ENCODE data around the gene GABBR2. TPM values are rescaled to one million over a fixed set of nuclear protein-coding genes. Genes with fewer than 3 reads are reported as not detected.

GABBR2 gene
- total and polyA plus RNA-seq, 2 experiments from 2014 or later = 0.89 to 1.3 TPM

DNA sequence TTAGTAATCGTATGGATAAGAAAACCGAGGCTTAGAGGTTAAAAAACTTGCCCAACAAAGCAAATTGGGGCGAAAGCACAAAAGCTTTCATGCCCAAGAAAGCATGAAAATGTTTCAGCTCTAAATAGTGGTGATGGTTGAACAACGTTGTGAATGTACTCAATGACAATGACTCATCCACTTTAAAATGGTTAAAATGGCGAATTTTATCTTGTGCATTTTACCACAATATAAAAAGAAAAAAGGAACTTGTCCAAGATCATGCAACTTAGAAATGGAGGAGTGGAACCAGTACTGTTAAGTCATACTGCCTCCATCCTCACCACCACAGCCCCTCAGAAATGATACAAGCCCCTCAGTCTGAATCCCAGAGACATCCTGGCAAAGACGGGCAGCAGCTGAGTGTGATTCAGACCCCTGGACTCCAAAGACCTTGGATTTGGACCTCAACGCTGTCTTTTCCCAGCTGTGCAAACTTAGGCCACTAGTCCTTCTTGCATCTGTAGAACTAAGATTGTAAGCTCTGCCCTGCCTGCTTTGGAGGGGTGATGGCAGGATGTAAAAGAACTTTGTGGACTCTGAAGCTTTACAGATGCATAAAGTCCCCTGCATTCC, 158.4 kb downstream of the GABBR2 start:
- H3K27ac Mint-ChIP-seq = no peak overlapping the region
- DNase-seq (ENCODE audit: low spot score) = no peak
- peaks cover 4% of the 10 kb centered on the region; the same call in 1 of the 3 replicates for H3K4me1 Mint-ChIP-seq
- no peaks in the 10 kb centered on the region for H3K27me3 ChIP-seq (ENCODE audit: insufficient read depth)
- no peaks in the 10 kb centered on the region for H3K36me3 Mint-ChIP-seq (ENCODE audit: low read depth)
- no peak overlapping the region for H2AFZ ChIP-seq
- no peak overlapping the region for H3K27ac ChIP-seq (ENCODE audit: low read depth)
- H3K79me2 ChIP-seq (replicated peaks; ENCODE audit: insufficient read depth) = no peaks in the 10 kb centered on the region
- H3K4me2 ChIP-seq = no peak overlapping the region
- H3K4me3 Mint-ChIP-seq = no peak overlapping the region
- no peak overlapping the region for H3K4me3 ChIP-seq
- H3K9me3 Mint-ChIP-seq = no peaks in the 10 kb centered on the region
- TF ChIP-seq STAT1 (IDR thresholded peaks at IDR 0.05; ENCODE audit: unreplicated experiment) (no peak), JUNB (IDR thresholded peaks at IDR 0.05; ENCODE audit: unreplicated experiment) (no peak), ZNF331 (CRISPR knock-in tag; IDR thresholded peaks at IDR 0.05; ENCODE audit: low read depth) (no peak)
- H3K27me3 Mint-ChIP-seq (ENCODE audit: insufficient read depth, low read depth, poor library complexity) = peaks cover 6% of the 10 kb centered on the region
- H4K20me1 ChIP-seq (replicated peaks; ENCODE audit: insufficient read depth) = no peaks in the 10 kb centered on the region
- no peak for ATAC-seq
- H3F3A ChIP-seq (replicated peaks; ENCODE audit: low read depth) = no peaks in the 10 kb centered on the region
- no peaks in the 10 kb centered on the region for H3K36me3 ChIP-seq (ENCODE audit: insufficient read depth)
- no peaks in the 10 kb centered on the region for H3K9me2 ChIP-seq (ENCODE audit: insufficient read depth)
- 0 out of 2 replicates have a peak, but pooled peaks cover 8% of the 10 kb centered on the region for H3K4me1 ChIP-seq (ENCODE audit: insufficient read depth)

DNA sequence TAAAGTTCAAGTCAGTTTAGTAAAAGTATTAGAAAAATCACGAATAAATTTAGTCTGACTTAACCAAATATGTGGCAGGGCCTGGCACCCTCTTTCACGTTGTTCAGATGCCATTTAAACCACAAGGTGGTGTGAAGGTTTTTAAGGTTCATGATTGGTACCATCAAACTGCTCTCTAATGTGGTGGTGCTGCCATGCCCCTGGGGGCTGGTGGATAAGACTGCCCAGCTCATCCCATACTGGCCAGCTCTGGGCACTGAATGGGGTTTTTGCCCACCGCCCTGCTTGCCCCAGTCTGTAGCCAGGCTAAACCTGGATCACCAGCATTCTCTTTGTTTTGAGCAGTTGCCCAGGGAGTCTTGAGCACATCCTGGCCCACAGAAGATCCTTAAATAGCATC, 159.3 kb downstream of the GABBR2 start:
- Histone ChIP-seq H3K9me2 (ENCODE audit: insufficient read depth) (no peaks in the 10 kb centered on the region), H2AFZ (no peak overlapping the region), H3K79me2 (replicated peaks; ENCODE audit: insufficient read depth) (no peaks in the 10 kb centered on the region), H3K27me3 (ENCODE audit: insufficient read depth) (no peaks in the 10 kb centered on the region), H3F3A (replicated peaks; ENCODE audit: low read depth) (no peaks in the 10 kb centered on the region), H3K36me3 (ENCODE audit: insufficient read depth) (no peaks in the 10 kb centered on the region), H3K4me2 (no peak overlapping the region), H3K27ac (ENCODE audit: low read depth) (no peak overlapping the region), H4K20me1 (replicated peaks; ENCODE audit: insufficient read depth) (no peaks in the 10 kb centered on the region), H3K4me1 (ENCODE audit: insufficient read depth) (0 out of 2 replicates have a peak, but pooled peaks cover 8% of the 10 kb centered on the region), H3K4me3 (no peak overlapping the region)
- Mint-ChIP-seq H3K9me3 (no peaks in the 10 kb centered on the region), H3K27me3 (ENCODE audit: insufficient read depth, low read depth, poor library complexity) (peaks cover 4% of the 10 kb centered on the region), H3K27ac (no peak overlapping the region), H3K4me3 (no peak overlapping the region), H3K36me3 (ENCODE audit: low read depth) (no peaks in the 10 kb centered on the region), H3K4me1 (peaks cover 4% of the 10 kb centered on the region; the same call in 1 of the 3 replicates)
- no peak for DNase-seq (ENCODE audit: low spot score)
- ATAC-seq = no peak
- TF ChIP-seq ZNF114 (CRISPR knock-in tag; IDR thresholded peaks at IDR 0.05) (no peak), STAT1 (IDR thresholded peaks at IDR 0.05; ENCODE audit: unreplicated experiment) (no peak), CREB1 (CRISPR knock-in tag; IDR thresholded peaks at IDR 0.05; ENCODE audit: low read depth) (no peak), EZH2 (IDR thresholded peaks at IDR 0.05; ENCODE audit: low read depth, unreplicated experiment) (no peak), ZNF331 (CRISPR knock-in tag; IDR thresholded peaks at IDR 0.05; ENCODE audit: low read depth) (no peak)

DNA sequence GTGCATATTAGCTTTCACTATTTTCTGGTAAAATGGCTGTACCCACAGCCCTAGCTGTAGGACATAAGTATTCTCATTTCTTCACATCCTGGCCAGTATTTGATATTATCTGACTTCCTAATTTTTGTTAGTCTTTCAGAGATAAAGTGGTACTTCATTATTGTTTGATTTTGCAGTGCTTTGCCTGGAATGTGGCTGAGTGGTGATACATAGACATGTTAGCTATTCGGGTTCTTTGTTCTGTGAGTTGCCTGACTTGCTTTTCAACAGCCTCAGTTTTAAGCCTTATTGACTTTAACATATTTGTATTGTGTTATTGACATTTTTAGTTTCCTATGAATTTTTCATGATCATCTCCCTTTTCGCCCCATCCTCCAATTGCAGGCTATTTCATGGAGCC, 161.1 kb downstream of the GABBR2 start:
- no peaks in the 10 kb centered on the region for H3F3A ChIP-seq (replicated peaks; ENCODE audit: low read depth)
- peaks cover 6% of the 10 kb centered on the region for H3K27me3 Mint-ChIP-seq (ENCODE audit: insufficient read depth, low read depth, poor library complexity)
- no peaks in the 10 kb centered on the region for H3K36me3 ChIP-seq (ENCODE audit: insufficient read depth)
- no peaks in the 10 kb centered on the region for H4K20me1 ChIP-seq (replicated peaks; ENCODE audit: insufficient read depth)
- H3K9me2 ChIP-seq (ENCODE audit: insufficient read depth) = no peaks in the 10 kb centered on the region
- peaks cover 4% of the 10 kb centered on the region; the same call in 1 of the 3 replicates for H3K4me1 Mint-ChIP-seq
- TF ChIP-seq, protein P1, sequence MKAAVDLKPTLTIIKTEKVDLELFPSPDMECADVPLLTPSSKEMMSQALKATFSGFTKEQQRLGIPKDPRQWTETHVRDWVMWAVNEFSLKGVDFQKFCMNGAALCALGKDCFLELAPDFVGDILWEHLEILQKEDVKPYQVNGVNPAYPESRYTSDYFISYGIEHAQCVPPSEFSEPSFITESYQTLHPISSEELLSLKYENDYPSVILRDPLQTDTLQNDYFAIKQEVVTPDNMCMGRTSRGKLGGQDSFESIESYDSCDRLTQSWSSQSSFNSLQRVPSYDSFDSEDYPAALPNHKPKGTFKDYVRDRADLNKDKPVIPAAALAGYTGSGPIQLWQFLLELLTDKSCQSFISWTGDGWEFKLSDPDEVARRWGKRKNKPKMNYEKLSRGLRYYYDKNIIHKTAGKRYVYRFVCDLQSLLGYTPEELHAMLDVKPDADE (IDR thresholded peaks at IDR 0.05) = no peak
- TF ChIP-seq STAT1 (IDR thresholded peaks at IDR 0.05; ENCODE audit: unreplicated experiment) (no peak), ZNF331 (CRISPR knock-in tag; IDR thresholded peaks at IDR 0.05; ENCODE audit: low read depth) (no peak), POLR2AphosphoS5 (IDR thresholded peaks at IDR 0.05; ENCODE audit: low read depth) (no peak), ZNF114 (CRISPR knock-in tag; IDR thresholded peaks at IDR 0.05) (no peak), EZH2 (IDR thresholded peaks at IDR 0.05; ENCODE audit: low read depth, unreplicated experiment) (no peak), CREB1 (CRISPR knock-in tag; IDR thresholded peaks at IDR 0.05; ENCODE audit: low read depth) (no peak), NANOG (IDR thresholded peaks at IDR 0.05; ENCODE audit: borderline replicate concordance) (no peak)
- no peak overlapping the region for H3K4me3 Mint-ChIP-seq
- H3K9me3 Mint-ChIP-seq = no peaks in the 10 kb centered on the region
- H3K4me3 ChIP-seq = no peak overlapping the region
- no peak overlapping the region for H3K4me2 ChIP-seq
- no peak overlapping the region for H3K27ac ChIP-seq (ENCODE audit: low read depth)
- H3K36me3 Mint-ChIP-seq (ENCODE audit: low read depth) = no peaks in the 10 kb centered on the region
- 0 out of 2 replicates have a peak, but pooled peaks cover 7% of the 10 kb centered on the region for H3K4me1 ChIP-seq (ENCODE audit: insufficient read depth)
- DNase-seq (ENCODE audit: low spot score) (no peak), ATAC-seq (no peak)
- no peak overlapping the region for H3K27ac Mint-ChIP-seq
- H3K27me3 ChIP-seq (ENCODE audit: insufficient read depth) = no peaks in the 10 kb centered on the region
- H2AFZ ChIP-seq = no peak overlapping the region
- H3K79me2 ChIP-seq (replicated peaks; ENCODE audit: insufficient read depth) = no peaks in the 10 kb centered on the region

Data from GM23338 (cell line).